Tibial nerve (tissue), 4 donors: ENCODE results near the gene DNAJC6.

Experiments
- EP300 ChIP-seq, 2 donors: sonication (generic); formaldehyde crosslinking; IDR thresholded peaks; one replicate each; pipeline ENCODE4 v1.6.1; 2017; ENCODE audit warnings: antibody characterized with exemption in 2 of 2, mild to moderate bottlenecking in 1 of 2
- TF ChIP-seq, protein P1 (sequence below), 5 experiments: fragments of 200-600 bp in 3 of 5; fragments of 450-650 bp in 2 of 5; sonication (generic) in 3 of 5; IDR thresholded peaks; one replicate each; pipeline ENCODE4 v1.5.1; 2016 to 2019; ENCODE audit warnings: antibody characterized with exemption in 5 of 5, mild to moderate bottlenecking in 3 of 5, moderate library complexity in 2 of 5

DNA sequence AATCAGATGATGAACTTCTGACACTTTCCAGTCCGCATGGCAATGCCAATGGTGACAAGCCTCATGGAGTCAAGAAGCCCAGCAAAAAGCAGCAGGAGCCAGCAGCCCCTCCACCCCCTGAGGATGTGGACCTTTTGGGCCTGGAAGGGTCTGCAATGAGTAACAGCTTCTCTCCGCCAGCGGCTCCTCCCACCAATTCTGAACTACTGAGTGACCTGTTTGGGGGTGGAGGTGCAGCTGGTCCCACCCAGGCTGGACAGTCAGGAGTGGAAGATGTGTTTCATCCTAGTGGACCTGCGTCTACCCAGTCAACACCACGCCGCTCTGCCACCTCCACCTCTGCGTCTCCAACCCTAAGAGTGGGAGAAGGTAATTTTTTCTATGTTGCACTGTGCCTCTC is 83.2 kb downstream of the DNAJC6 start:
- TF ChIP-seq, protein P1, sequence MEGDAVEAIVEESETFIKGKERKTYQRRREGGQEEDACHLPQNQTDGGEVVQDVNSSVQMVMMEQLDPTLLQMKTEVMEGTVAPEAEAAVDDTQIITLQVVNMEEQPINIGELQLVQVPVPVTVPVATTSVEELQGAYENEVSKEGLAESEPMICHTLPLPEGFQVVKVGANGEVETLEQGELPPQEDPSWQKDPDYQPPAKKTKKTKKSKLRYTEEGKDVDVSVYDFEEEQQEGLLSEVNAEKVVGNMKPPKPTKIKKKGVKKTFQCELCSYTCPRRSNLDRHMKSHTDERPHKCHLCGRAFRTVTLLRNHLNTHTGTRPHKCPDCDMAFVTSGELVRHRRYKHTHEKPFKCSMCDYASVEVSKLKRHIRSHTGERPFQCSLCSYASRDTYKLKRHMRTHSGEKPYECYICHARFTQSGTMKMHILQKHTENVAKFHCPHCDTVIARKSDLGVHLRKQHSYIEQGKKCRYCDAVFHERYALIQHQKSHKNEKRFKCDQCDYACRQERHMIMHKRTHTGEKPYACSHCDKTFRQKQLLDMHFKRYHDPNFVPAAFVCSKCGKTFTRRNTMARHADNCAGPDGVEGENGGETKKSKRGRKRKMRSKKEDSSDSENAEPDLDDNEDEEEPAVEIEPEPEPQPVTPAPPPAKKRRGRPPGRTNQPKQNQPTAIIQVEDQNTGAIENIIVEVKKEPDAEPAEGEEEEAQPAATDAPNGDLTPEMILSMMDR (IDR thresholded peaks at IDR 0.05) = no peak
- no peak for TF ChIP-seq EP300 (IDR thresholded peaks at IDR 0.05)
